Astrocyte of the hippocampus (primary cell): ENCODE results near the gene PLEKHA4.
"Not testable (repeated sequence)": the region's sequence is repeated elsewhere in the genome, so short reads cannot be mapped to it uniquely, and the experiment has no call there.

Experiments
- DNase-seq: peaks from one replicate; pipeline ENCODE4 v3.0.0; 2011; ENCODE audit warnings: low read depth, low spot score

Gene PLEKHA4

GRCh38 chr19:48889496-48889895, 21.1 kb upstream of the PLEKHA4 start:
- DNase-seq = not testable (repeated sequence)

- no peak for DNase-seq
Measured at GRCh38 chr19:48887861-48888612, 19.6 kb upstream of the PLEKHA4 start.

- no peak for DNase-seq
Measured at GRCh38 chr19:48883726-48884125, 15.3 kb upstream of the PLEKHA4 start.

GRCh38 chr19:48881741-48882657, 13.6 kb upstream of the PLEKHA4 start:
- no peak for DNase-seq

- not testable (repeated sequence) for DNase-seq
Measured at GRCh38 chr19:48879696-48880095, 11.3 kb upstream of the PLEKHA4 start.

DNA sequence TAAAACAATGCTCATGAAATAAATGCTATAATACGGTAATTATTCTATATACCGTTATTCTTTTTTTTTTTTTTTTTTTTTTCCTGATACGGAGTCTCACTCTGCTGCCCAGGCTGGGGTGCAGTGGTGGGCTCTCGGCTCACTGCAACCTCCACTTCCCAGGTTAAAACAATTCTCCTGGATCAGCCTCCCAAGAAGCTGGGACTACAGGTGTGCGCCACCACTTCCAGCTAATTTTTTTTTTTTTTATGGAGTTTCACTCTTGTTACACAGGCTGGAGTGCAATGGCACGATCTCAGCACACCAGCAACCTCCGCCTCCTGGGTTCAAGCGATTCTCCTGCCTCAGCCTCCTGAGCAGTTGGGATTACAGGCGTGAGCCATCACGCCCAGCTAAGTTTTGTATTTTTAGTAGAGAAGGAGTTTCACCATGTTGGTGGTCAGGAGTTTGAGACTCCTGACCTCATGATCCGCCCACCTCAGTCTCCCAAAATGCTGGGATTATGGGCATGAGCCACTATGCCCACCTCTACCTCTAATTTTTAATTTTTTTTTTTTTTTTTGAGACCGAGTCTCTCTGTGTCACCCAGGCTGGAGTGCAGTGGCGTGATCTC, 10.7 kb upstream of the PLEKHA4 start:
- no peak for DNase-seq

DNA sequence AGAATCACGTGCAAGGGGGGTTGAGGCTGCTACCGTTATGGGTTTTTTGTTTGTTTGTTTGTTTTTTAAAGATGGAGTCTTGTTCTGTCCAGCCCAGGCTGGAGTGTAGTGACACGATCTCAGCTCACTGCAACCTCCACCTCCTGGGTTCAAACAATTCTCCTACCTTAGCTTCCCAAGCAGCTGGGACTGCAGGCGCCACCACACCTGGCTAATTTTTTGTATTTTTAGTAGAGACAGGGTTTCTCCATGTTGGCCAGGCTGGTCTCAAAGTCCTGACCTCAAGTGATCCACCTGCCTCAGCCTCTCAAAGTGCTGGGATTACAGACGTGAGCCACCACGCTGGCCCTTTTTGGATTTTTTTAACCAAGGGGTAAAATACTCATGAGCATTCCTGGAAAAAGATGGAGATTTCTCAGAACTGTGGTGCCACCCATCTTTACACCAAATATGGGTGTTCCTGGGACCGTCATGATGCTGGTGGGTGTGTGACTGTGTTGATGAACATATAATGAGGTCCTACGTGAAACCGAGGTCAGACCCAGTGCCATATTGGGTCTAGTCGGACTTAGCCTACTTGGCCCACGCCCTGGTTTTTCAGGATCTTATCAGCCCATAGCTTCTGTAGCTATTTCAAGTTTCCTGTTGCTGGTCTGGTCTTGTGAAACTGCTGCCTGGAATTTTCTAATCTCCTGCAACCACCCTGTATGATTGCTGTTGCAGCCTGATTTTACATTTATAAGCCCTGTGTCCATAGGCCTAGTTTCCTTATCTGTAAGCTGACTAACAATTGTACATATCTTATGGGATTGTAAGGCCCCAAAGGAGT, 10.0 kb upstream of the PLEKHA4 start:
- DNase-seq = no peak

DNA sequence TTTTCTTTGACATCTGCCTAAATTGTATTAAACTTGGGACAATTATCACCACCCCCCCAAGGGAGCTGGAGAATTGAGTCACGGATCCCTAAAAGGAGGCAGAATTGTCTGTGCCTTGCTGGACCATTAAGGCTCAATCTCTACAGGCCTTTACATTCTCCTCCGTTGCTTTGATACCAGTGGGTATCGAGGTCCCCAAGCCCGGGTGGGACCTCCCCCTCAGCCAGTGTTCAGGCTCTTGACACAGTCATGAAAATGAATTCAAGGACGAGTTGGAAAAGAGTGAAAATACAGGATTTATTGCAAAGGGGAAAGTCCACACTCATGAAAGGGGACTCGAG, 9.4 kb upstream of the PLEKHA4 start:
- DNase-seq = no peak

DNA sequence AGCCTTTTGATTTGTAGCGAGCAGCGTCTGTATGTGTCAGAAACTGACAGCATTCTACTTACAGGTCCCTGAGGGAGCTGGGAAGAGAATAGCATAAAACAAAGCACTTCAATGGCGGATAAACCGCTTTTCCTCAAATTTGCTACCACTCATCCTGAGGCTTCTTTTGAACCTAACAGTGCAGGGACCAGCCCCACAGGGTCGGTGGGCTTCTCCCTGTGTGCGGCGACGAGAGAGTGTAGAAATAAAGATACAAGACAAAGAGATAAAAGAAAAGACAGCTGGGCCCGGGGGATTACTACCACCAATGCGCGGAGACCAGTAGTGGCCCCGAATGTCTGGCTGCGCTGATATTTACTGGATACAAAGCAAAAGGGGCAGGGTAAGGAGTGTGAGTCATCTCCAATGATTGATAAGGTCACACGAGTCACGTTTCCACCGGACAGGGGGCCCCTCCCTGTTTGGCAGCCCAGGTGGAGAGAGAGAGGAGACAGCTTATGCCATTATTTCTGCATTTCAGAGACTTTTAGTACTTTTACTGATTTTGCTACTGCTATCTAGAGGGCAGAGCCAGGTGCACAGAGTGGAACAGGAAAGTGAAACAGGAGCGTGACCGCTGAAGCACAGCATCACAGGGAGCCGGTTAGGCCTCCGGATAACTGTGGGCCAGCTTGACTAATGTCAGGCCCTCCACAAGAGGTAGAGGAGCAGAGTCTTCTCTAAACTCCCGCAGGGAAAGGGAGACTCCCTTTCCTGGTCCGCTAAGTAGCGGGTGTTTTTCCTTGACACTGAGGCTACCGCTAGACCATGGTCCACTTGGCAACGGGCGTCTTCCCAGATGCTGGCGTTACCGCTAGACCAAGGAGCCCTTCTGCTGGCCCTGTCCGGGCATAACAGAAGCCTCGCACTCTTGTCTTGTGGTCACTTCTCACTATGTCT, 7.9 kb upstream of the PLEKHA4 start:
- not testable (repeated sequence) for DNase-seq

- DNase-seq = peak; percentile 42
Measured at GRCh38 chr19:48874303-48875135, 6.1 kb upstream of the PLEKHA4 start.

DNA sequence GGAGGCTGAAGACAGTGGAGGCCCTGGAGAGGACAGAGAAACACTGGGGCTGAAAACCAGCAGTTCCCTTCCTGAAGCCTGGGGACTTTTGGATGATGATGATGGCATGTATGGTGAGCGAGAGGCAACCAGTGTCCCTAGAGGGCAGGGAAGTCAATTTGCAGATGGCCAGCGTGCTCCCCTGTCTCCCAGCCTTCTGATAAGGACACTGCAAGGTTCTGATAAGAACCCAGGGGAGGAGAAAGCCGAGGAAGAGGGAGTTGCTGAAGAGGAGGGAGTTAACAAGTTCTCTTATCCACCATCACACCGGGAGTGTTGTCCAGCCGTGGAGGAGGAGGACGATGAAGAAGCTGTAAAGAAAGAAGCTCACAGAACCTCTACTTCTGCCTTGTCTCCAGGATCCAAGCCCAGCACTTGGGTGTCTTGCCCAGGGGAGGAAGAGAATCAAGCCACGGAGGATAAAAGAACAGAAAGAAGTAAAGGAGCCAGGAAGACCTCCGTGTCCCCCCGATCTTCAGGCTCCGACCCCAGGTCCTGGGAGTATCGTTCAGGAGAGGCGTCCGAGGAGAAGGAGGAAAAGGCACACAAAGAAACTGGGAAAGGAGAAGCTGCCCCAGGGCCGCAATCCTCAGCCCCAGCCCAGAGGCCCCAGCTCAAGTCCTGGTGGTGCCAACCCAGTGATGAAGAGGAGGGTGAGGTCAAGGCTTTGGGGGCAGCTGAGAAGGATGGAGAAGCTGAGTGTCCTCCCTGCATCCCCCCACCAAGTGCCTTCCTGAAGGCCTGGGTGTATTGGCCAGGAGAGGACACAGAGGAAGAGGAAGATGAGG, 5.3 kb upstream of the PLEKHA4 start:
- no peak for DNase-seq

DNA sequence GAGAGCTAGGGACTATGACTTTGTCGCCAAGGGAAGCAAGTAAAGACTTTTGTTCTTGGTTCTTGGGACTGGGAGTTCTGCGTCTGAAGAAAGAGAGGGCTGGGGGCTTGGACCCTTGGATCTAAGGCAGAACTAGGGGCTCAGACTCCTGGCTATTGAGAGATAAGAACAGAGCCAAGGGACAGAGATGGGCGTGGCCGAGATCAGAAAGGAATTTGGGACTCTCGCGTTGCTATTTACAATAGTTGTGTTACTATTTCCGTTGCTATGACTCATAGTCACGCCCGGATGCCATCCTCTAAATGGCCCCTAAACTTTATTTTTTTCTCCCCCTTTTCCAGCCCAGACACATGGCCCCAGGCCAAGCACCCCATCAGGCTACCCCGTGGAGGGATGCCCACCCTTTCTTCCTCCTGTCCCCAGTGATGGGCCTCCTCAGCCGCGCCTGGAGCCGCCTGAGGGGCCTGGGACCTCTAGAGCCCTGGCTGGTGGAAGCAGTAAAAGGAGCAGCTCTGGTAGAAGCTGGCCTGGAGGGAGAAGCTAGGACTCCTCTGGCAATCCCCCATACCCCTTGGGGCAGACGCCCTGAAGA, 4.6 kb upstream of the PLEKHA4 start:
- peak; percentile 95 for DNase-seq

GRCh38 chr19:48872182-48872883, 3.9 kb upstream of the PLEKHA4 start, which contains the start of gene PPP1R15A:
TSS of gene PPP1R15A (plus strand) at chr19:48872421. CDS start at chr19:48873234, 813 bp downstream.
- DNase-seq = peak; percentile 98

DNA sequence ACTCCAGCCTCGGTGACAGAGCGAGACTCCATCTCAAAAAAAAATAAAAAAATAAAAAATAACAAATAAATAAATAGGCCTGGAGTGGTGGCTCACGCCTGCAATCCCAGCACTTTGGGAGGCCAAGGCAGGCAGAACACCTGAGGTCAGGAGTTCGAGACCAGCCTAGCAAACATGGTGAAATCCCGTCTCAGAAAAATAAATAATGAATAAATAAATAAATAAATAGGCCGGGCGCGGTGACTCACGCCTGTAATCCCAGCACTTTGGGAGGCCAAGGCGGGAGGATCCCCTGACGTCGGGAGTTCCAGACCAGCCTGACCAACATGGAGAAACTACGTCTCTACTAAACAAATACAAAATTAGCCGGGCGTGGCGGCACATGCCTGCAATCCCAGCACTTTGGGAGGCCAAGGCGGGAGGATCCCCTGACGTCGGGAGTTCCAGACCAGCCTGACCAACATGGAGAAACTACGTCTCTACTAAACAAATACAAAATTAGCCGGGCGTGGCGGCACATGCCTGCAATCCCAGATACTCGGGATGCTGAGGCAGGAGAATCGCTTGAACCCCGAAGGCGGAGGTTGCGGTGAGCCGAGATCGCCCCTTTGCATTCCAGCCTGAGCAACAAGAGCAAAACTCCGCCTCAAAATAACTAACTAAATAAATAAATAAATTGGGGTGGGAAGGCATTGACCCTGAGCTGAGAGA, 3.2 kb upstream of the PLEKHA4 start:
- DNase-seq = not testable (repeated sequence)

DNA sequence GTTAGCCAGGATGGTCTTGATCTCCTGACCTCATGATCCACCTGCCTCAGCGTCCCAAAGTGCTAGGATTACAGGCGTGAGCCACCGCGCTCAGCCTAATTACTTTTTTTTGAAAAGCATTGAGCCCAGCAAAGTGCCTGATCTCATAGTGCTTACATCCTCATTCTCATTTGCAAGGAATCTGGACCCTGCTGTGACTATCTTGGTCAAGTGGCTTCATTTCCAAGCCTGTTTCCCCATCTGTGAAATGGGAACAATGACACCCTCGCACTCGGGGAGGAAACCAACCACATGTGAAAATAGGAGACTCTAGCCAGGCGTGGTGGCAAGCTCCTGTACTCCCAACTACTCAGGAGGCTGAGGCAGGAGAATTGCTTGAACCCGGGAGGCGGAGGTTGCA, 1.6 kb upstream of the PLEKHA4 start:
- DNase-seq = no peak

- no peak for DNase-seq
Measured at GRCh38 chr19:48867746-48868113, 687 bp downstream of the PLEKHA4 start.
